Inferior parietal cortex (tissue), 1 donor: ENCODE results near the gene GPR156.
"Not testable (repeated sequence)": the region's sequence is repeated elsewhere in the genome, so short reads cannot be mapped to it uniquely, and the experiment has no call there.

Experiments used
- DNase-seq: peaks from one replicate; pipeline ENCODE4 v3.0.0-alpha.2; 2016; ENCODE audit errors: extremely low spot score

GPR156 gene

GRCh38 chr3:120284747-120285507, at the start of gene GPR156:
GPR156 (minus strand) TSS chr3:120285222; CDS start chr3:120244098, 41,124 bp downstream.
- no peak for DNase-seq

- no peak for DNase-seq
Observed at GRCh38 chr3:120332646-120333045, 47.6 kb upstream of the GPR156 start.

GRCh38 chr3:120331076-120331475, 46.1 kb upstream of the GPR156 start:
- no peak for DNase-seq

GRCh38 chr3:120326784-120327183, 41.8 kb upstream of the GPR156 start:
- DNase-seq: no peak

GRCh38 chr3:120324190-120324589, 39.2 kb upstream of the GPR156 start:
- no peak for DNase-seq

GRCh38 chr3:120323761-120324160, 38.7 kb upstream of the GPR156 start:
- DNase-seq: not testable (repeated sequence)

GRCh38 chr3:120311863-120312794, 27.1 kb upstream of the GPR156 start:
- DNase-seq: no peak

GRCh38 chr3:120306519-120307455, 21.8 kb upstream of the GPR156 start:
- no peak for DNase-seq

GRCh38 chr3:120304616-120305015, 19.6 kb upstream of the GPR156 start:
- DNase-seq: no peak

GRCh38 chr3:120302361-120302760, 17.3 kb upstream of the GPR156 start:
- DNase-seq: no peak

- no peak for DNase-seq
Observed at GRCh38 chr3:120300971-120301370, 15.9 kb upstream of the GPR156 start.

- no peak for DNase-seq
Observed at GRCh38 chr3:120299403-120299802, 14.4 kb upstream of the GPR156 start.

- no peak for DNase-seq
Observed at GRCh38 chr3:120298996-120299395, 14.0 kb upstream of the GPR156 start.

GRCh38 chr3:120291552-120291951, 6.5 kb upstream of the GPR156 start:
- not testable (repeated sequence) for DNase-seq

GRCh38 chr3:120289636-120290035, 4.6 kb upstream of the GPR156 start:
- no peak for DNase-seq

GRCh38 chr3:120286465-120286864, 1.4 kb upstream of the GPR156 start:
- no peak for DNase-seq

- DNase-seq: no peak
Observed at GRCh38 chr3:120285508-120285841, 453 bp upstream of the GPR156 start.

GRCh38 chr3:120281261-120281660, 3.8 kb downstream of the GPR156 start:
- no peak for DNase-seq

GRCh38 chr3:120280566-120280965, 4.5 kb downstream of the GPR156 start:
- no peak for DNase-seq

GRCh38 chr3:120280026-120280425, 5.0 kb downstream of the GPR156 start:
- DNase-seq: no peak

- DNase-seq: no peak
Observed at GRCh38 chr3:120276767-120277166, 8.3 kb downstream of the GPR156 start.

- DNase-seq: no peak
Observed at GRCh38 chr3:120275618-120276017, 9.4 kb downstream of the GPR156 start.
